IMR-90 (cell line): ENCODE results near the gene NEDD4L. TPM values are rescaled to one million over a fixed set of nuclear protein-coding genes. Genes with fewer than 3 reads are reported as not detected.
A peak's percentile ranks its signal among the peaks of the same experiment; 100 is the strongest.

Experiments used
- ATAC-seq: fragments of 200-7000 bp; cut with Tn5 transposase; 2 replicates; pipeline ENCODE4 v1.9.1; 2020; ENCODE audit warnings: low read depth, mild to moderate bottlenecking, moderate library complexity
- BruUV-seq: library from RNA; stranded (reverse); fragments of 400-500 nt; replicated peaks from 2 replicates; lab custom pipeline; 2021; lab: Mats Ljungman, UMichigan
- CTCF ChIA-PET: fragments of 300-600 bp; formaldehyde crosslinking; extraction: SDS; loops from one replicate; lab custom pipeline; 2021; ENCODE audit warnings: antibody characterized with exemption; lab: Yijun Ruan, JAX
- POLR2A ChIA-PET: fragments of 300-600 bp; sonication (Branson Sonifier 250); formaldehyde crosslinking; loops from one replicate; lab custom pipeline; 2022; ENCODE audit warnings: antibody characterized with exemption; ENCODE audit not compliant: unreplicated experiment; lab: Charles Lee
- DNase-seq: peaks from one replicate; pipeline ENCODE4 v3.0.0; 2013
- H2AFZ ChIP-seq: replicated peaks from 2 replicates; pipeline ENCODE3; 2013; ENCODE audit warnings: low read length, mild to moderate bottlenecking; ENCODE audit not compliant: poor library complexity
- H2AK5ac ChIP-seq: 2 replicates; pipeline ENCODE4 v1.6.1; 2013; ENCODE audit warnings: low read depth, low read length, inconsistent platforms
- H2AK9ac ChIP-seq: replicated peaks from 2 replicates; pipeline ENCODE3; 2013; ENCODE audit warnings: mild to moderate bottlenecking, low read depth, low read length, moderate library complexity; ENCODE audit not compliant: poor library complexity
- H2BK120ac ChIP-seq: 2 replicates; pipeline ENCODE4 v1.6.1; 2013; ENCODE audit warnings: low read depth, low read length, inconsistent platforms
- H2BK15ac ChIP-seq: 3 replicates; pipeline ENCODE4 v1.6.1; 2013; ENCODE audit warnings: low read depth, low read length, inconsistent platforms
- H2BK20ac ChIP-seq: 2 replicates; pipeline ENCODE4 v1.6.1; 2013; ENCODE audit warnings: low read depth, mild to moderate bottlenecking, inconsistent platforms, low read length, moderate library complexity
- H2BK5ac ChIP-seq: 2 replicates; pipeline ENCODE4 v1.6.1; 2013; ENCODE audit warnings: mild to moderate bottlenecking, low read depth, low read length, inconsistent platforms; ENCODE audit not compliant: poor library complexity, severe bottlenecking
- H3K14ac ChIP-seq: replicated peaks from 2 replicates; pipeline ENCODE4 v1.6.1; 2013; ENCODE audit warnings: low read depth, low read length, inconsistent platforms
- H3K18ac ChIP-seq: 2 replicates; pipeline ENCODE4 v1.6.1; 2013; ENCODE audit warnings: low read depth, low read length, control low read depth
- H3K23ac ChIP-seq: 2 replicates; pipeline ENCODE4 v1.6.1; 2013; ENCODE audit warnings: low read depth, low read length, inconsistent platforms
- H3K27ac ChIP-seq: 2 replicates; pipeline ENCODE4 v1.5.1; 2013; ENCODE audit warnings: mild to moderate bottlenecking, control low read depth, low read length; ENCODE audit not compliant: insufficient read depth
- H3K27me3 ChIP-seq: 2 replicates; pipeline ENCODE4 v1.6.1; 2013; ENCODE audit warnings: low read length; ENCODE audit not compliant: control insufficient read depth, insufficient read depth
- H3K36me3 ChIP-seq: 2 replicates; pipeline ENCODE4 v1.6.1; 2013; ENCODE audit warnings: low read length, mixed read lengths; ENCODE audit not compliant: control insufficient read depth, insufficient read depth
- H3K4ac ChIP-seq: 2 replicates; pipeline ENCODE4 v1.6.1; 2013; ENCODE audit warnings: low read depth, low read length, inconsistent platforms
- H3K4me1 ChIP-seq: 2 replicates; pipeline ENCODE4 v1.6.1; 2013; ENCODE audit warnings: low read length, mixed read lengths; ENCODE audit not compliant: control insufficient read depth, insufficient read depth
- H3K4me2 ChIP-seq: 2 replicates; pipeline ENCODE4 v1.6.1; 2013; ENCODE audit warnings: low read depth, mild to moderate bottlenecking, control low read depth, low read length, moderate library complexity
- H3K4me3 ChIP-seq: 2 replicates; pipeline ENCODE4 v1.5.1; 2013; ENCODE audit warnings: low read depth, mild to moderate bottlenecking, control low read depth, low read length, moderate library complexity; ENCODE audit not compliant: insufficient read depth
- H3K56ac ChIP-seq: 2 replicates; pipeline ENCODE4 v1.6.1; 2013; ENCODE audit warnings: low read length, inconsistent platforms; ENCODE audit not compliant: insufficient read depth; ENCODE audit errors: extremely low read depth
- H3K79me1 ChIP-seq, 2 experiments: 2 replicates each; pipeline ENCODE4 v1.6.1; 2013; ENCODE audit warnings: low read length in 2 of 2, inconsistent platforms in 1 of 2, low read depth in 1 of 2
- H3K9ac ChIP-seq: 2 replicates; pipeline ENCODE4 v1.6.1; 2013; ENCODE audit warnings: low read depth, low read length, control low read depth
- H3K9me1 ChIP-seq: 2 replicates; pipeline ENCODE4 v1.6.1; 2013; ENCODE audit warnings: low read length, inconsistent platforms; ENCODE audit not compliant: insufficient read depth
- H3K9me3 ChIP-seq: 2 replicates; pipeline ENCODE4 v1.6.1; 2013; ENCODE audit warnings: low read length; ENCODE audit not compliant: control insufficient read depth, insufficient read depth
- H4K20me1 ChIP-seq: 2 replicates; pipeline ENCODE4 v1.6.1; 2013; ENCODE audit warnings: low read length, inconsistent platforms; ENCODE audit not compliant: insufficient read depth
- H4K5ac ChIP-seq: 2 replicates; pipeline ENCODE4 v1.6.1; 2013; ENCODE audit warnings: mild to moderate bottlenecking, low read depth, low read length, control low read depth
- H4K8ac ChIP-seq, 2 experiments: 2 replicates each; pipeline ENCODE4 v1.6.1; 2013; ENCODE audit warnings: low read depth in 2 of 2, low read length in 2 of 2, control low read depth in 1 of 2, inconsistent platforms in 1 of 2
- H4K91ac ChIP-seq: 2 replicates; pipeline ENCODE4 v1.6.1; 2013; ENCODE audit warnings: low read depth, low read length, inconsistent platforms; ENCODE audit not compliant: insufficient read depth
- BHLHE40 ChIP-seq: fragments of 150-350 bp; IDR thresholded peaks from 2 replicates; pipeline ENCODE4 v1.6.1; 2016; ENCODE audit warnings: mild to moderate bottlenecking, low read depth, low read length
- CHD1 ChIP-seq: IDR thresholded peaks from 2 replicates; pipeline ENCODE4 v1.6.1; 2012; ENCODE audit warnings: low read depth, low read length, improper control_type of control experiment
- MAFK ChIP-seq: IDR thresholded peaks from 2 replicates; pipeline ENCODE4 v1.6.1; 2012; ENCODE audit warnings: low read depth, low read length, improper control_type of control experiment
- MAZ ChIP-seq: IDR thresholded peaks from 2 replicates; pipeline ENCODE4 v1.6.1; 2012; ENCODE audit warnings: low read depth, mild to moderate bottlenecking, low read length, improper control_type of control experiment, moderate library complexity, borderline replicate concordance
- MXI1 ChIP-seq: IDR thresholded peaks from 2 replicates; pipeline ENCODE4 v1.6.1; 2012; ENCODE audit warnings: low read depth, mild to moderate bottlenecking, low read length, moderate library complexity, borderline replicate concordance
- NFE2L2 ChIP-seq: fragments of 150-350 bp; IDR thresholded peaks from 2 replicates; pipeline ENCODE4 v1.6.1; 2016; ENCODE audit warnings: low read depth, mild to moderate bottlenecking, low read length
- RFX5 ChIP-seq: IDR thresholded peaks from 2 replicates; pipeline ENCODE4 v1.8.0; 2012; ENCODE audit warnings: low read depth, mild to moderate bottlenecking, low read length, moderate library complexity
- SMC3 ChIP-seq: fragments of 150-350 bp; IDR thresholded peaks from 2 replicates; pipeline ENCODE4 v1.6.1; 2016; ENCODE audit warnings: low read depth, mild to moderate bottlenecking, antibody characterized with exemption, low read length, moderate library complexity
- WGBS, 2 experiments: methylation state at CpG; one replicate each; pipeline versions ENCODE4 v1.1.5 to v1.1.7; 2013; ENCODE audit warnings: missing lambda C conversion rate in 2 of 2; ENCODE audit not compliant: insufficient read length in 1 of 2; ENCODE audit errors: extremely low coverage in 2 of 2; 5-methylcytosine and 5-hydroxymethylcytosine counted together
- dilution Hi-C: fragments of 300-500 bp; cut with HindIII; formaldehyde crosslinking; loops from one replicate; pipeline ENCODE4 v1.14.3; 2018; ENCODE audit warnings: low sequenced_read_pairs; ENCODE audit not compliant: unreplicated experiment
- in situ Hi-C: fragments of 300-500 bp; cut with MboI; formaldehyde crosslinking; loops from 3 replicates; pipeline ENCODE4 v1.14.3; 2019; ENCODE audit warnings: low sequenced_read_pairs, inconsistent platforms, mixed read lengths
- intact Hi-C: fragments of 100-400 bp; cut with micrococcal nuclease; formaldehyde crosslinking; loops from 2 replicates; pipeline ENCODE4 v1.10.0; 2022
- polyA plus RNA-seq, 3 experiments: library from polyadenylated mRNA; depleted of rRNA; stranded (reverse); fragments of >200 nt; gene quantifications; 2 replicates each; pipeline ENCODE4 v1.2.3, GENCODE V29; 2012; ENCODE audit warnings: low replicate concordance in 1 of 3
- total RNA-seq: library from RNA; depleted of rRNA; stranded (reverse); fragments of >200 nt; gene quantifications from 2 replicates; pipeline ENCODE4 v1.2.3, GENCODE V29; 2012
- TF ChIP-seq, protein P1 (sequence below): fragments of 150-350 bp; IDR thresholded peaks from 2 replicates; pipeline ENCODE4 v1.6.1; 2016; ENCODE audit warnings: low read depth, mild to moderate bottlenecking, low read length, moderate library complexity, borderline replicate concordance

Gene NEDD4L
- total and polyA plus RNA-seq, 2 of the 4 experiments (the other 2 are of a cell fraction): 10.0 to 10.9 TPM

DNA sequence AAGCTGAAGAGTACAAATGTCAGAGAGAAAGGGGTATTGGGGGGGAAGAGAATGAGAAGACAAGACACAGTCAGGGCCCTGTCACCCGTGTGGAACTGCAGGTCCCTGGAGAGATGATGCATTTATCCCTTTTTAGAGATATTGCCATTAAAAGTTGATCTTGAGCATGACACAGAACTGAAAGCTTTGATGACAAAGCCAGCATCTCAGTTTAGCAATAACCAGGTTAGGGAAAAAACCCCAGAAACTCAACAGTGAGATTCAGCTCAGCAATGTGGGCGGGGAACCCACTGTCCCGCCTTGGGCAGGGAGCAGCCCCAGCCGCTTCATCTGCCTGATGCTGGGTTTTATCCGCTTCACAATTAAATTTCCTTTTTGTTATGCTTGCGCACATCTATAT, 181.1 kb downstream of the NEDD4L start:
- Histone ChIP-seq H4K8ac (peak overlapping the region in 1 of 2 experiments; percentile 61; a peak in 1 of 4 replicates), H3K9ac (no peak overlapping the region), H3K9me1 (peaks cover 21% of the 10 kb centered on the region), H3K27ac (no peak overlapping the region), H2AFZ (no peak overlapping the region), H2BK20ac (peak overlapping the region; percentile 84; the same call in 1 of the 2 replicates), H4K5ac (no peak overlapping the region), H3K4ac (peak overlapping the region; percentile 33; the same call in 1 of the 2 replicates), H3K14ac (no peak overlapping the region; the same call in 1 of the 2 replicates), H3K79me1 (peaks cover 0 to 18% of the 10 kb centered on the region in 2 experiments; a peak in 2 of 4 replicates), H2BK5ac (no peak overlapping the region), H3K36me3 (no peaks in the 10 kb centered on the region), H4K20me1 (no peaks in the 10 kb centered on the region), H3K56ac (no peak overlapping the region), H3K18ac (peak overlapping the region; percentile 33; the same call in 1 of the 2 replicates), H3K4me2 (no peak overlapping the region), H2BK15ac (0 out of 3 replicates have a peak overlapping the region, but pooled peaks have one; percentile 49), H3K4me3 (no peak overlapping the region), H3K27me3 (no peaks in the 10 kb centered on the region), H4K91ac (0 out of 2 replicates have a peak overlapping the region, but pooled peaks have one; percentile 7), H2BK120ac (peak overlapping the region; percentile 68), H2AK5ac (0 out of 2 replicates have a peak overlapping the region, but pooled peaks have one; percentile 52), H3K4me1 (peaks cover 15% of the 10 kb centered on the region), H3K9me3 (no peaks in the 10 kb centered on the region), H2AK9ac (no peak overlapping the region), H3K23ac (no peak overlapping the region; the same call in 1 of the 2 replicates)
- intact Hi-C loops: no loop called here
- ATAC-seq: no peak
- no TSS peak for BruUV-seq
- in situ Hi-C loops: no loop called here
- POLR2A ChIA-PET: no interaction called here
- WGBS, 2 experiments: 57% methylated on average over 1 of the region's 6 CpGs; no CpG with 5 or more reads in 1 of the 2 experiments
- dilution Hi-C loops: no loop called here
- CTCF ChIA-PET: interaction anchor here (0.6 to 0.9 kb wide), 2 partner anchors 44 to 82 kb away, joined by 3 read pairs; no protein-coding TSS in a partner anchor
- TF ChIP-seq MAFK (no peak), BHLHE40 (no peak), MAZ (no peak), RFX5 (no peak), SMC3 (no peak), NFE2L2 (no peak), MXI1 (no peak), CHD1 (no peak)
- TF ChIP-seq, protein P1, sequence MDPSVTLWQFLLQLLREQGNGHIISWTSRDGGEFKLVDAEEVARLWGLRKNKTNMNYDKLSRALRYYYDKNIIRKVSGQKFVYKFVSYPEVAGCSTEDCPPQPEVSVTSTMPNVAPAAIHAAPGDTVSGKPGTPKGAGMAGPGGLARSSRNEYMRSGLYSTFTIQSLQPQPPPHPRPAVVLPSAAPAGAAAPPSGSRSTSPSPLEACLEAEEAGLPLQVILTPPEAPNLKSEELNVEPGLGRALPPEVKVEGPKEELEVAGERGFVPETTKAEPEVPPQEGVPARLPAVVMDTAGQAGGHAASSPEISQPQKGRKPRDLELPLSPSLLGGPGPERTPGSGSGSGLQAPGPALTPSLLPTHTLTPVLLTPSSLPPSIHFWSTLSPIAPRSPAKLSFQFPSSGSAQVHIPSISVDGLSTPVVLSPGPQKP: no peak
- no peak for DNase-seq
